ENCODE data around the gene APLP2.
"Not testable (repeated sequence)": the region's sequence is repeated elsewhere in the genome, so short reads cannot be mapped to it uniquely, and the experiment has no call there.

The APLP2 gene

DNA sequence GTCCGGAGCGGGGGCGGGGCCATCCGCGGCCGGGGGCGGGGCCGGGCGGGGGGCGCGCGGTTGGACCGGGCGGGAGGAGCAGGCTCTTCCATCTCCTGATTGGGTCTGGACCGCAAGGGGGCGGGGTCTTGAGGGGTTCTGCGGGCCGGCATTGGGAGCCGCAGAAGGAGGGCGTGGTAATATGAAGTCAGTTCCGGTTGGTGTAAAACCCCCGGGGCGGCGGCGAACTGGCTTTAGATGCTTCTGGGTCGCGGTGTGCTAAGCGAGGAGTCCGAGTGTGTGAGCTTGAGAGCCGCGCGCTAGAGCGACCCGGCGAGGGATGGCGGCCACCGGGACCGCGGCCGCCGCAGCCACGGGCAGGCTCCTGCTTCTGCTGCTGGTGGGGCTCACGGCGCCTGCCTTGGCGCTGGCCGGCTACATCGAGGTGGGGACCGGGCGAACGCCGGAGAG is at the start of gene APLP2:
APLP2 (plus strand) TSS at position 236 of the 450 bp plus-strand sequence; CDS start at position 320, 84 bp downstream.
- DNase-seq = peak; percentile 96

DNA sequence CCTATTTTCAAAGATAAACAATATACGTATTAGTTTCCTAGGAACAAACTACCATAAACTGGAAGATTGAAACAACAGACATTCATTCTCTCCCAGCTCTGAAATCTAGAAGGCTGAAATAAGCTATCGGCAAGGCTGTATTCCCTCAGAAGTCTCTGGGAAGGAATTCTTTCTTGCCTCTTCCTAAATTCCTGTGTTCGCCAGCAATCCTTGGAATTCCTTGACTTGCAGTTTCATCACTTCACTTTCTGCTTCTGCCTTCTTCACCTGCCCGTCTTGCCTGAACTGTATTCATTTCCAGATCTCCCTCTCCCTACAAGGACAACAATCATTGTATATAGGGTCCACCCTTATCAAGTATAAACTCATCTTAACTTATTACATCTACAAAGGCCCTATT is 49.4 kb upstream of the APLP2 start:
- DNase-seq = no peak

DNA sequence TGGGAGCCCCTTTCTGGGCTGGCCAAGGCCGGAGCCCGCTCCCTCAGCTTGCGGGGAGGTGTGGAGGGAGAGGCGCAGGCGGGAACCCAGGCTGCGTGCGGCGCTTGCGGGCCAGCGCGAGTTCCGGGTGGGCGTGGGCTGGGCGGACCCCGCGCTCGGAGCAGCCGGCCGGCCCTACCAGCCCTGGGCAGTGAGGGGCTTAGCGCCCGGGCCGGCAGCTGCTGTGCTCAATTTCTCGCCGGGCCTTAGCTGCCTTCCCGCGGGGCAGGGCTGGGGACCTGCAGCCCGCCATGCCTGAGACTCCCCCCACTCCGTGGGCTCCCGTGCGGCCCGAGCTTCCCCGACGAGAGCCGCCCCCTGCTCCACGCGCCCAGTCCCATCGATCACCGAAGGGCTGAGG is 48.1 kb upstream of the APLP2 start:
- not testable (repeated sequence) for DNase-seq

DNA sequence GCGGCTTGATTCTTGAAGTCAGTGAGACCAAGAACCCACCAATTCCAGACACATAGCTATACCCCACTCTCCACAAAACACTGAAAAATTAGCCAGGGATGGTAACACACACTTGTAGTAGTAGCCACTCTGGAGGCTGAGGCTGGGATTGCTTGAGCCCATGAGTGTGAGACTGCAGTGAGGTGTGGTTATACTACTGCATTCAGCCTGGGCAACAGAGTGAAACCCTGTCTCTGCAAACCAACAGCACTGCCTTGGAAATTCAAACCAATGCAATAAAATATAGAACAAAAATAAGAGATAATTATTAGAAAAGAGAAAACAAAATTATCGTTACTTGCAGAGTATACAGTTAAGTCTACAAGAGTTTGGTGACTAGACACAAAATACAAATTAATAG is 46.9 kb upstream of the APLP2 start:
- no peak for DNase-seq

DNA sequence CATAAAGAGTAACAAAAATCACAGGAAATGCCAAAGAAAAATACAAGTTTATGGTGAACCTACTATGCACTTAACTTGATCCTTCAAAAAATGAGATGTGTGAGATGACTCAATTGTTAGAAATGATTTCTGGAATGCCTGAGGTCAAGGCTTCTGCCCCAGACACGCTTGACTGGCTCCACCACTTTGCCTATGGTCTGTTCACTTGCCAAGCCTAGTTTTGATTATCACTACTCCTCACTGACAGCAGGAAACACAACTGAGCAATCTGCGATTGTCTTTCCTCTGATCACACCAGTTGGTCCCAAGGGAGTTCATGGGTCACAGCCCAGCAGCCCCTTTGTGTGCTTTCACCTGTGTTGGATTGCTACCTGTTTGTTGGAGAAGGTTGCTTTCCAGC is 46.5 kb upstream of the APLP2 start:
- no peak for DNase-seq

DNA sequence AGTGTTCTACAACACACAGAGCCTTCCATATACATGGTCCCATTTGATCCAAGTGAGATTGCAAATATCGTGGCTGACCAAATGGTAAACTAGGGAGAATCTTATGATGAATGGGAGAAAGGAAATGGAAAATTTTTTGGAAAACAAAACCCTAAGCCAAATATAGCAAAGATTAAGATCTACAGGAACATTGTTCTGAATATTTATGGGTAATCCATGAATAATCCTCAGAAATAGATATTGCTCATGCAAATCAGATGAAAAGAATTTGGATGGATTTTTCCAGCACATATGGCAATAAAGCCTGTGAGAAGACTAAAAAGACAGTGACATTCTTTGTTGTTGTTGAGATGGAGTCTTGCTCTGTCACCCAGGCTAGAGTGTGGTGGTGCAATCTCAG is 45.3 kb upstream of the APLP2 start:
- DNase-seq = no peak

DNA sequence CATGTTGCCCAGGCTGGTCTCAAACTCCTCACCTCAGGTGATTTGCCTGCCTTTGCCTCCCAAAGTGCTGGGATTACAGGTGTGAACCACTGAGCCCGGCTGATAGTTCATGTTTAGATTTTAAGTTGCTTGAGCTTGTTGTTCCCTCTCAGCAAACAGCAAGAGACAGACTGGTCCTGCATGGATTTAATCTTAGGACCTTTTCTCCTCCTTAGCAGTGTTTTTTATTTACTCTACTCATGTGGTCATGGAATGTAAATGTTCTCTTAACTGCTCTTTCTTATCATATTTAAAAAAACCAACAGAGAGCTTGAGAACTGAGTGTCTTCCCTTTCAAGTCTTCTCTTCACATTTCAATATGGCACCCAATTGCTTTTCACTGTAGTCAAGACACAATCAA is 44.3 kb upstream of the APLP2 start:
- DNase-seq = no peak

DNA sequence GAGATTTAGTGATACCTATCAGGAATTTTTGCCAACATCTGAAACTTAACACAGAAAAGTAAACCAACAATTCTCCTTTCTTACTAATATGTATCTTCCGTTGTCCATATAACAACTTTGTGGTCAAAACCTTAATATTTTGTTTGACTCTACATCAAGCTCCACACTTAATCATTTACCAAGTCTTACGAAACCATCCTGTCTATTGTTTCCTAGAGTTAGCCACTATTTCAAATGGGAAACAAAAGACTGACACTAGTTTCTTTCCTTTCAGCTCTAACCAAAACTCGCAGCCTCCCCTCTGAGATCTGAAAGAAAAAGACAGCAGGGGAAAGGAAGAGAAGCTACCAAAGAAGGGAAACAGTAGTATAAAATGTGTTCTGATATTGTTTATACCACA is 40.6 kb upstream of the APLP2 start:
- DNase-seq = no peak

DNA sequence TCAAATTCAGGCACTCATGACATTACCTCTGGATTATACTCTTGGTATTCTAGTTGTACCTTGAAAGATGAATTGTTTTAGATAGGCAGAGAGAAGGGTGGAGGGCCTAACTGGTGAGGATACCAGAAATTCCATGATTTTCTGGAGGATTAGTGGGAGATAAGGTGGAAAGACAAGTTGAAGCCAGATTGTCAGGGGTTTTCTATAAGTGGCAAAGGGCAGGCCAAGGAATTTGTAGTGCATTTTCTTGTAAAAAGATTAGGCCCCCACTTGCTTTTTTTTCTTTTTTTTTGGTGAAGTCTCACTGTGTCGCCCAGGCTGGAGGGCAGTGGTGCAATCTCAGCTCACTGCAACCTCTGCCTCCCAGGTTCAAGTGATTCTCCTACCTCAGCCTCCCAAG is 38.6 kb upstream of the APLP2 start:
- DNase-seq = no peak

DNA sequence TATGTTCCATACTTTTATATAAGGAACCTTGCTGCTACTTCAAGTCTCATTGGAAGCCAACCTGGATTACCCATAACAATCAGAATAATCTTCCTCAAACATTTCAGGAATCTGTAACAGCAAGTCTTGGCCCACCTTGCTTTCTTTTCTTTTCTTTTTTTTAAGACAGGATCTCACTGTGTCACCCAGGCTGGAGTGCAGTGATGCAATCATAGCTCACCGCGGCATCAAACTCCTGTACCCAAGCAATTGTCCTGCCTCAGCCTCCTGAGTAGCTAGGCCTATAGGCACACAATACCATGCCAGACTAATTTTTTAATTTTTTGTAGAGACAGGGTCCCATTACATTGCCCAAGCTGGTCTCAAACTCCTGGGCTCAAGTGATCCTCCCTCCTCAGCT is 37.7 kb upstream of the APLP2 start:
- no peak for DNase-seq

DNA sequence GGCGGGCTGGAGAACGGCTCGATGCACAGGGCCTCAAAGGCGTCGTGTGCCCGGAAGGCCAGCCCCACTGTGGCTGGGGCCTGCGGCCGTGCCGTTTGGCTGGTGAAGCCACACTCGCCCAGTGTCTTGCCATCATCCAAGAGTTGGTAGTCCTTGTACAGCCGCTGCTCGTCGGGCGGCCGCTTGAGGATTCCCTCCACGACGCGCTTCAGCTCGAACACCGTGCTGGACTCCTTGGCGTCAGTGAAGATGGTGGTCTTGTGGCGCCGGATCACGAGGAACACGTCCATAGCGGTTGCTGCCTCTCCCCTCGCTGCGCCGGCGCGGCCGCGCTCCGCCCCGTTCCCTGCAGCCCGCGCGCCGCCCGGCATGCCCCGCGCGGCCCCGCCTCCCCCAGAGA is 36.8 kb upstream of the APLP2 start:
- DNase-seq = no peak

DNA sequence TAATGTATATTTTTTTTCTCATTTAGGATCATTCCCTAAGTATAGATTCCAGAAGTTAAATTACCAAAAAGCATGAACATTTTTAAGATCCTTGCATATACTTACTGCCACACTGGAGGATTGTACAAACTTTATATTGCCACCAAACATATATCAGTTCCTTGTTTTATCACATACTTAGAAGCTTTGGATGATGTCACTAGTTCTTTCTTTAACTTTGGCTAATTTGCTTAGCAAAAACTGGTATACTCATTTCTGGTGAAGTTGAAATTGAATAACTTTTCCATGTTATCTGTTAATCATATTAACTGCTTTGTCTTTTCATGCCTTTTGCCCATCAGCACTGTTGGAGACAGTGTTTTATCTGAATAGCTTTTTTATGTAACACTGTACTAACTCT is 35.5 kb upstream of the APLP2 start:
- no peak for DNase-seq

DNA sequence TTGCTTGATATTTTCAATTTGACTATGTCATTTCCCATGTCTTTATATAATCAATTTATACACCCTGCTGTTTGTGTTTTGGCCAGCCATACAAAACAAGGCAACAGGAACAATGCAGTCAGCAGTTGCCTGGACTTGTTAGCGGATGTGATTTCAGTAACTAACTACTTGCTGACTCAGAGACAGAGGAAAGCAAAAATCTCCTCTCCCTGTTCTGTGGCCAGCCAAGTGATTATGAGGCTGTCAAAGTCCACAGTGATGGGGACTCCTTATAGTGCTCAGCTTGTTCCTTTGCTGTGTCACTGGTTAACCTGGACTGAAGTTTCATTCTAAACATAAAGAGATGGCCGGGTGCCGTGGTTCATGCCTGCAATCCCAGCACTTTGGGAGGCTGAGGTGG is 32.6 kb upstream of the APLP2 start:
- DNase-seq = no peak

DNA sequence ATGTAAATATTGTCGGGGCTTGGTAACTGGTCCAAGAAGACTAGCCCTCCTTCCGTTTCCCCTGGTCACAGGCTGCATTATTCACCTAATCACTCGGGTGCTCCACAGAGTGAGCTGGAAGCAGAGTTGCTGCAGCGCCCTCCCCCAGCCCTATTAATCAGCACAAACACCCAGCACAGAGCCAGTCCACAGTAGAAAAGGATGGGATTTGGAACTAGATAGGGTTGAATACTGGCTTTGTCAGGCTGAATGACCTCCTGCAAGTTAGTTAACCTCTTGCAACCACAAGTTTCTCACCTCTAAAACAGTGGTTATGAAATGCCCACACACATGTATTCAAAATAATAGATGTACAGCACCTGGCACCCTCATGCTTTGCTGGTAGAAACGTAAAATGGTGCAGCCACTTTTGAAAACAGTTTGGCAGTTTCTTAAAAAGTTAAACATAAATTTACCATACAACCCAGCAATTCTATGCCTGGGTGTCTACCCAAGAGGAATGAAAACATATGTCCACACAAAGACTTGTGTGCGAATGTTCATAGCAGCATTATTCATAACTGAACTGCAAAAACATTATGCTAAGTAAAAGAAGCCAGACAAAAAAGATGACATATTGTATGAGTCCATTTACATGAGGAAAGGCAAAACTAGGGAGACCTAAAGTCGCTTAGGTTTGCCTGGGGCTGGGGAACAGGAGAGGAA is 31.7 kb upstream of the APLP2 start:
- DNase-seq = no peak

DNA sequence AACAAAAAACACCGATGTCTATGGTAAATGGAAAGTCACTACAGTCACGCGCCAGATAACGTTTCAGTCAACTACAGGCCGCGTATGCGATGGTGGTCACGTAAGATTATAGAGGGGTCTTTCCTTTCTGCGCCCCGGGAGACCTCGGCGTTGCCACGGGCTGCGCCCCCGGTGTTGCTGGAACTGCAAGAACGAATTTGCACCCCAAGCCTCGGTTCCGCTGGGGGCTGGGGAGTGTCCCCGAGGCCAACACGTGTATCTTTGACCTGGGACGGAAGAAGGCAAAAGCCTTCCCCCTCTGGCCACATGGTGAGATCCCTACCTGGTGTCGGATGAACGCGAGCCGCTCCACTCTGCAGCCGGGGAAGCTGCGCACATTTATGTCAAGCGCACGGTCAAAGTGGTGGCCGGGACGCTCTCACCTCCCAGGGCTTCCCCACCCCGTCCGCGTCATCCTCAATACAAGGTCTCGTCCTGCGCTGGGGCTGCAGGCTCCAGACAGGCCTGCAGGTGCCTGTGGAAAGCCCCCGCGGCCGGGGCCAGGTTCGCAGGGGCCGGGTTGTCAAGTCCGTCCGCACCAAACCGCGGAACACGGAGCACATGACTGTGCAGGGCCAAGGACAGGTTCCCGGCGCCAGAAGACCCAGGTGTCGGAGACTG is 29.3 kb upstream of the APLP2 start:
- DNase-seq = no peak

DNA sequence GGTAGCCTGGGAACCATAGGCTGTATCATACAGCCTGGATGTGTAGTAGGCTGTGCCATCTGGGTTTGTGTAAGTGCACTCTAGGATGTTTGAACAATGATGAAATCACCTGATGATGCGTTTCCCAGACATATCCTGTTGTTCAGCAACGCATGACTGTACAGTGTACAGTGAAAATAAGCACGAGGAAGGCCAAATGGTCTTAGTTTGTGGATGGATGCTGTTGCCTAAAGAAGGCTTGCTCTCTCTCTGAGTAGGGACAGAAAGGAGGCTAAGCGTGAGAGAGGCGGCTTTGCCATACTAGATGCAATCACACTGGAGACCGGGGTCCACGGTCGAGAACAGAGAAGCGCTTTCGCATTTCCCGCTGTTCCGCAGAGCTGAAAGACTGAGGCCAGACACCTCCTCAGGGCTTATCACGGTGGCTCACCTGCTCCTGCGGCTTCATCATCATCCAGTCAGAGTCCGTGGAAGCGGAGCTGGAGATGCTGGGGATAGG is 27.6 kb upstream of the APLP2 start:
- no peak for DNase-seq

DNA sequence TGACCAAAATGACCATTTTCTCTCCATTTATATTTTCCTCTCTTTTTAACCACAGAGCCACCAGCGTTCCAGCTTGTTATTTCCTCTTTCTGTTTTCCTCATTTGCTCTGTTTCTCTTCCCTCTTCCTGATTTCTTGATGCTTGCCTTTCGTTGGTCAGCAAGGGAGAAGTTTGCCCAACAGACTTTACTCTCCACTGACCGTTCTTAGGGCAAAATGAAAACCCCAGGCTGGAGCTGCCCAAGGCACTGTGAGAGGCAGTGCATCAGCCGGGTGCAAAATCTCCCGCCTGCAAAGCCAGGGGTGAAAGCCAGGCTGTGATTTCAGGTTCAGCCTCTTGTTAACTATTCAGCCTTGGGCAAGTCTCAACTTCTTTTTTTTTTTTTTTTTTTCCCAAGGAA is 26.1 kb upstream of the APLP2 start:
- no peak for DNase-seq

DNA sequence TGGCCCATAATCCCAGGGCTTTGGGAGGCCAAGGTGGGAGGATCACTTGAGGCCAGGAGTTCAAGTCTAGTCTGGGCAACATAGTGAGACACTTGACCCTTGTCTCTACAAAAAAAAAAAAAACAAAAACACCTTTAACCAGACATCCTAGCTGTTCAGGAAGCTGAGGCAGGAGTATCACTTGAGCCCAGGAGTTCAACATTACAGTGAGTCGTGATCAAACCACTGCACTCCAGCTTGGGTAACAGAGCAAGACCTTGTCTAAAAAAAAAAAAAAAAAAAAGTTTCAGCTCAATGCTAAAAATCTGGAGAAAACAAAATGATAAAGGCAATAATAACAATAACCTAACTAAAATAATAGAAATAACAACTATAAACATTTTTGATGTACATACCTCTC is 22.6 kb upstream of the APLP2 start:
- DNase-seq = no peak

DNA sequence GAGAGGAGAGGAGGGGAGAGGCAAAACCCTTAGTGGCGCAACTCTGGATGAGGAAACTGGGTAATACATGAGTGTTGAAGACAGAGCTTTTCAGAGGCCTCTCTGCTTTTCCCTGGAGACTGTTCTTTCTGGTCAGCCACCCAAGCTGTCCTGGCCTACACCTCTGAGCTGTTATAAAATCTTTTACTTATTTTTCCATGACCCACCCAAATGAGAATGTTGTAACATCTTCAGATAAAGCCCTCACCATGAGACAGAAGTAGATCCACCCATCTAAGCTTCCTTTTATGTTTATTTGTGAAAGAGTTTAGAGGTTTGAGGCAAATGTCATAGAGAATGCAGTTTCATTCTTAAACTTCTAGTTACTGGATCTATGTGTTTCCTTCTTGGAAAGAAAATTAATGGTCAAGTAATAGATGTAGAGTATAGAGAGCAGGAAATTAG is 20.3 kb upstream of the APLP2 start:
- no peak for DNase-seq

DNA sequence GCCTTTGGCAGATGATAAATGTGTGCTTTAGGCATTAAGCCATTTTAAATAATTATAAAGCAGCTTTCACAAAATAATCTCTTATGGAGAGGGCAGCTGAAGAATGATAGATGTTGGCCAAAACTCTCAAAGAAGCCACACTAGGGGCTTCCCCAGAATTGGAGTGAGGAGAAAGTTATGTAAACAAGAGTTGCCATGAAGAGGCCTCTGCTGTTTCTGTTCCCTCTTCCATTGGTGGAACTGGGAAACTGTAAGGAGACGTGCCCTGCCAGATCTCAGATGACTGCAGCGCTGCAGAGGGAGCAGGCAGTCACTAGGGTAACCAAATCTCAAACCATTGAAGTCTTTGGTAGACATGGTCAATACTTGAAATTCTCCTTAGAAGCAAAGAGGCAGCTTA is 19.4 kb upstream of the APLP2 start:
- DNase-seq = no peak

DNA sequence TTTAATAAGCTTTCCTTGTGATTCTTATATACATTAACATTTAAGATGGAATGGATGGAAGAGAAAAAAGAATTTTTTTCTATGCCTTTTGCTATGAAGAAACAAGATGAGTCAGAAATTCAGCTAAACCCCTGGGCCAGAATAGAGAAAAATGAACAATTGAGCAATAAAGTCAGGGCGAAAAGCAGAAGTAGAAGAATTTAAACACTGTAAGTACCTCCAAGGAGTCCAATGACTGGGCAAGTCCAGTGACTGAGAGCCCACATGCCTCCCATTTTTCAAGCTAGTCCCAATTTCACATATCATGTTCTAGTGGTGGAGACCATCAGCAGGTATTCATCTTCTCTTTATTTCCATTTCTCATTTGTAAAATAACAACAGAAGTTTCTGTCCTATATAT is 18.6 kb upstream of the APLP2 start:
- no peak for DNase-seq

DNA sequence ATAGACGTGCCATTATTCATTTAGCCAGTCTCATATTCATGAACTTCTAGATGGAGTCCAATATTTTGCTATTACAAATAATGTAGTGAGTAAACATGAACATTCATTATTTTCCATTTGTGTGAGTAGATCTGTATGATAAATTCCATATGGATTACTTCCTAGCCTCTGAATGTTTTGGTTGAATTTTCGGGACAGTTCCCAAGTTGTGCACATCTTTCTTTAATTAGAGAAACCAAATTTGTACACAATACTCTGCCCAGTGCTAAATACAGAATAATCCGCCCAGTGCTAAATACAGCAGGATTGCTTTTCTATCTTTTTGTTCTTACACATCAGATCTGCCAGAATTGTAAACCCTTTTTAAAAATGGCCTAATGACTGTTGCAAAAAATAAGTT is 17.1 kb upstream of the APLP2 start:
- DNase-seq = no peak

DNA sequence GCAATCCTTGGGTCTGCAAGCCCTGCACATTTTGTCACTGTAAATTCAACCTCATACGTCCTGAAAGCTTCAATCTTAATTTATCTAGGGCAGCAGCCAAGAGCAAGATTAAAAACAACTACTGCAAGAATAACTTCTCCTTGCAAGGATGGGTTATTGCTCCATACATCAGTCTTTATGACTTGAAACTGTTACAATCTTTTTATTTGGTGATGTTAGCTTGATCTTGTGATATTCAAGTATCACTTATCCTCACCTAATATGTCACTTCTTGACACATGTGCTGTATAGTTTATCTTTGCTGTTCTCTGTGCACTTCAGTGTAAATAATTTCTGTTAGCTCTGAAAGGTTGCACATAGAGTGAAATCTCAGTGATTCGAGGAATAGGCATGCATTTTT is 14.7 kb upstream of the APLP2 start:
- DNase-seq = no peak

DNA sequence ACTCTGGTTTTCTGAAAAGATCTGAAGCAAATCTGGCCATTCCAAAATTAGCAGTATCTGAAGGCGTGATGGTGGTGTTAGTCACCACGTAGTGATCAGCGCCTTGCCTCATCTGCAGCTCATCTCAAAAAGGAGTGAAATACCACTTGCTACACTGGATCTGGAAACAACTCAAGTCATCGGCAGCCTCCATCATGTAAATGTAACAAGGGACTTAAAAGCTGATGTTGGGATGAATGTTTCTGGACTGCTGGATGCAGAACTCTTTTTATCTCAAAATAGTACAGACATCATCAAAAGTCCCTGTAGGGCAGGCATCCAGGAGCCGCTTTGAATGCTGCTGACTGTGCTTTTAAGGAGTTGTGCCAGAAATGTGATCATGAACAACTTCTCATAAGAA is 14.1 kb upstream of the APLP2 start:
- no peak for DNase-seq

DNA sequence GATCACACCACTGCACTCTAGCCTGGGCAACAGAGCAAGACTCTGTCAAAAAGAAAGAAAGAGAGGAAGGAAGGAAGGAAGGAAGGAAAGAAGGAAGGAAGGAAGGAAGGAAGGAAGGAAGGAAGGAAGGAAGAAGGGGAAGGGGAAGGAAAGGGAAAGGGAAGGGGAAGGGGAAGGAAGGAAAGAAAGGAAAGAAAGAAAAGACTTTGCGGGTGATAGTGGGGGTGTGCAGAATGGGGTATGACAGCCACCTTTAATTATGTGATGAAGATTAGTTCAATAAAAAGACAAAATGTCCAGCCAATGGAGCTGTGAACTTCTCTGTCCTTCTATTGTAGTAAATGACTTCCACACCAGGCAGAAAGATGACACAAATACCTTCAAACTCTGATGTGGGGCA is 8.7 kb upstream of the APLP2 start:
- no peak for DNase-seq

All from NCI-H446 treated with DMSO at 0.1 percent for 48 hours (cell line).